NK-92 (cell line): ENCODE data around the gene IRS1.

Source experiments
- DNase-seq: peaks from one replicate; lab custom pipeline; 2025; ENCODE audit not compliant: unreplicated experiment; lab: John Stamatoyannopoulos, UW

Gene IRS1

DNA sequence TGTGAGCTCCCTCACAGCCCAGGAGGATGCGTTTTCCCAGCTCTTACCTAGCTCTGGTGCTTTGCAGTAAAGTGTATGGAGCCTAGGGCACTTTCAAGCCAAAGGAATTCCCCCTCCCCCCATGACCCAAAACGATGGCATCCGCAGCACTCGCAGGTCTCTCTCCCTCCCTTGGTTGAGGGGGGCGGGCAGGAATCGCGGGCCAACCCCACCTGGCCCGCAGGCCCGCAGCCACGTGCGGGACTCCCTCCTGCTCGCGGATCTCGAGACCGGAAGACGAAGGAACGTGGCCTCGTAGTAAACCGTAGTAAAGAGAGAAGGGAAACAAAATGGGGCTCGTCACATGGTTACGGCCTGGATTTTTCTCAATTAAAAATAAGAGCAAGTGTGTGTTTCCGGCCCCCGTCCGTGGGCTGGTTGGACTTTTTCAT is 8.5 kb downstream of the IRS1 start:
- DNase-seq, result no peak

- no peak for DNase-seq
These were observed 9.2 kb downstream of the IRS1 start for GRCh38 chr2:226790431-226790830.

DNA sequence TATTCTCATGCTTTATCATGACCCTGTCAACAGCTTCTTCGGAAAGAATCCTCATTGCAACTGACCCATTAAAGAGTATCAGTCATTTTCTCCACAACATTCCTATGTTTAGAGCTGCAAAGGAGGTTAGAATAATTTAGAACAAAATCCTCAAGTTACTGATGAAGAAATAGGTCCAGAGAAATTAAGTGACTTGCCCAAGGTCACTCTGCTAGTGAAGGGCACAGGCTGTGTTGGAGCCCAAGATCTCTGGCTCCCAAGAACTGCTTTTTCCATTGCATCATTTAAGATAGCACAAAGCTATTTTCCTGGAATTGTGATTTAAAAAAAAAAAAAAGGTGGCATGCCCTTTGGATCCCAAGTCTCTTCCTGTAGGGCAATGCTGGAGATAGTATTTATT is 9.6 kb downstream of the IRS1 start:
- DNase-seq, result no peak

GRCh38 chr2:226788881-226789490 is 10.6 kb downstream of the IRS1 start:
- no peak for DNase-seq

- DNase-seq, result no peak
These were observed 11.6 kb downstream of the IRS1 start for GRCh38 chr2:226788064-226788463.

GRCh38 chr2:226783885-226784284 is 15.7 kb downstream of the IRS1 start:
- DNase-seq, result no peak

- no peak for DNase-seq
These were observed 17.4 kb downstream of the IRS1 start for GRCh38 chr2:226782092-226782713.

DNA sequence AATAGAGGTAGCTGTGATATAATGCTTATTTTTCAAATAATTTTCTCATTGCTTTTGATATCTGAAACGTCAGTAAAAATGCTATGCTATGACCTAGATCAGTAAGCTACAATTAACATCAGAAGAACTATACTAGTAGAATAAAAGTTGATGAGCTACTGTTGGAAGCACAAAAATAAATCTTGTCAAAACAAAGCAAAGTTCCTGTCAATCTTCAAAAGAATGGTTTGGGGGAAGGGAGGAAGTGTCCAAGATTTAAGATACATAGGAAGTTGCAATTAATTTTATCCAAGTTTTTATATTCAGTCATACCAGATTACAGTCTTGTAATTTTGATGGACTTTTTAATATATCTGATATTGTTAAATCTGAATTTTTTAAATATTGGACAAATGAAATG is 19.2 kb downstream of the IRS1 start:
- no peak for DNase-seq

DNA sequence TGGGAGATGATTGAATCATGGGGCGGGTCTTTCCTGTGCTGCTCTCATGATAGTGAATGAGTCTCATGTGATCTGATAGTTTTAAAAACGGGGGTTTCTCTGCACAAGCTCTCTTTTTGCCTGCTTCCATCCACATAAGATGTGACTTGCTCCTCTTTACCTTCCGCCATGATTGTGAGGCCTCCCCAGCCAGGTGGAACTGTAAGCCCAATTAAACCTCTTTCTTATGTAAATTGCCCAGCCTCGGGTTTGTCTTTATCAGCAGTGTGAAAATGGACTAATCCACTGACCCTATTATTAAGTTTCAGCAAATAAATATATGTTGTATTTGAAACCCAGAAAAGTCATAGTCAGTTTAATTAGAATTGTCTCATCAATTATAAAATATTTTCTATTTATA is 22.0 kb downstream of the IRS1 start:
- DNase-seq, result no peak

- DNase-seq, result no peak
These were observed 23.5 kb downstream of the IRS1 start for GRCh38 chr2:226776104-226776503.

- DNase-seq, result no peak
These were observed 24.5 kb downstream of the IRS1 start for GRCh38 chr2:226775032-226775509.

- DNase-seq, result no peak
These were observed 26.3 kb downstream of the IRS1 start for GRCh38 chr2:226773291-226773690.

GRCh38 chr2:226772389-226773179 is 27.0 kb downstream of the IRS1 start:
- DNase-seq, result no peak

DNA sequence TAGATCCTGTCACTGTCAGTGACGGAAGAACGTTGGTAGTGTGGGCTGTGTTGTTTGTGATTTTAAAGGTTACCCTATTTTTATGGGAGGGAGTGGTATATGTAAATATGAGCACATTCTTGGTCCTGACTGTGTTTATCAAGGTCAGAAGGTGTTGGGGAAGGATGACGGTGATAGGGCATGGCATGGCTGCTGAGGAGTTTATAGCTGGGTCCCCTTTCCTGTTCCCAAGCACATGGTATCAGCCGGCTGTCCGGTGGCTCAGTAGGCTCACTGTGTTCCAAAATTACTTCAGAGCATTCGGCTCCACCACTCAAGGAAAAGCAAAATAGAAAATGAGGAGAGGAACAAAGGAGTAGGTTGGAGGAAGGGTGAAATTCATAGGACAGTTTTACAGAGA is 28.6 kb downstream of the IRS1 start:
- DNase-seq, result no peak

GRCh38 chr2:226767056-226767813 is 32.4 kb downstream of the IRS1 start:
- no peak for DNase-seq

- no peak for DNase-seq
These were observed 33.1 kb downstream of the IRS1 start for GRCh38 chr2:226766352-226767055.

- no peak for DNase-seq
These were observed 36.3 kb downstream of the IRS1 start for GRCh38 chr2:226763320-226763719.

DNA sequence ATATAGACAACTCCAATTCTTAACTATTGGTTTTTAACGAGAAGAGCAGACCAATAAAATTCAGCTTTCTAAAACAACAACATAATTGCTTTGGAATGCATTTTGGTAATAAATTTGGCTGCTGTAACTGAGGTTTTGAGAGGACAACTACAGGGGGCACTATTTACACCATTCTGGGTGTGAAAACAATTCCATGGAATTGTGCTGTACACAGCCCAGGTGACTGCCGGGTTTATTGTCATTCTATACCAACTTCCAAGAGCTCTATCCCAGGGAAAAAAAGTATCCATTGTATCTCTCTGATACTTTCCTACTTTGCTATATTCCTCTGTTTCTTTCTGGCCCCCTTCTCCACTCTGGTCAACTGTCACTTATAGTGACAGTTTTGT is 38.4 kb downstream of the IRS1 start:
- DNase-seq, result no peak

- no peak for DNase-seq
These were observed 39.0 kb downstream of the IRS1 start for GRCh38 chr2:226760412-226761194.

DNA sequence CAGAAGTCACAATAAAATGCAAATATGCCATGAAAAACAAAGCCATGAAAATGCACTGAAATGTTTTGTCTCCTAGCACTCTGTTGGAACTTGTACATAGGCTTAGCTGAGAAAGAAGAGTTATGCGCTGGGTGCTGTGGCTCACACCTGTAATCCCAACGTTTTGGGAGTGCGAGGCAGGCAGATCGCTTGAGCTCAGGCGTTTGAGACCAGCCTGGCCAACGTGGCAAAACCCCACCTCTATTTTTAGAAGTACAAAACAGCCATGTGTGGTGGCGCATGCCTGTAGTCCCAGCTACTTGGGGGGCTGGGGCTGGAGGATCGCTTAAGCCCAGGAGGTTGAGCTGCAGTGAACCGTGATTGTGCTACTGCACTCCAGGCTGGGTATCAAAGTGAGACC is 39.9 kb downstream of the IRS1 start:
- DNase-seq, result no peak
